ENCODE measurements around the gene OSBP2. TPM values are rescaled to one million over a fixed set of nuclear protein-coding genes. Genes with fewer than 3 reads are reported as not detected.

Gene OSBP2
- total and polyA plus RNA-seq, 10 donors: 0.38 to 41.4 (median 6.5) TPM

DNA sequence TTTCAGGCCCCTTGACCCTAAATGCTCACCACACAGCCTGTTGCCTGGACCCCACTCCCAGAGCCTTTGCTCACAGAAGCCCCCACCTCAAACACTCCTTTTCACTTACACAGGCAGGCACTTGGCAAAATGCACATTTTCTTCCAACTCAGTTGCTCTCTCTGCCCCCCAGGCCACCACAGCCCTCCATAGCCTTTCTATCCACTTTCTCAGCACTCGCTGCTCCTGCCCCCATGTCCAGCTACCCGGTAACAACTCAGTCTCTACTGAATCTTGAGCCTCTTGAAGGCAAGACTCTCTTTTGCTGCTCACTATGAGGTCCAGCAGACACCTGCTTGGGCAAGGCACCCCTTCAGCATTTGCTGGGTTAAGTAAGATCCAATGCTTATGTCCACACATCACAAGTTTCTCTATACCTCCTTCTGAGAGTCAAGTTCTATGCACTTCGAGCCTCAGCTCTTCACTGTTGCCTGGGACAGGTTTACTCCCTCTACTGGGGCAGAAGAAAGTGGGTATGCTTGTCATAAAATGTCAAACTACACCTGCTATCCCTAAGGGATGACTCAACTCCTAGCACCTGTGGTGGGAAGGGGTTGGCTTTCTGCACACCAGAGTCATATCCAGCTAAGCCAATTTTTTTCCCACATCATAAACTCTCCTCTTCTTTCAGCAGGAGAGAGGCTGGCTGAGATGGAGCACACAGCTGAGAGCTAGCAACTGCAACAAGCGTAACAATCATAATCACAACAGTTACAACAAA, 237.0 kb downstream of the OSBP2 start:
- Histone ChIP-seq H3K27me3 (replicated peaks in 1 of 7) (no peaks in the 10 kb centered on the region), H3K4me3 (no peak overlapping the region), H3K27ac (no peak overlapping the region), H3K4me1 (no peaks in the 10 kb centered on the region), H3K9me3 (no peaks in the 10 kb centered on the region), H3K36me3 (peaks cover 4 to 100% (median 95%) of the 10 kb centered on the region in 6 donors)
- TF ChIP-seq, protein P1, sequence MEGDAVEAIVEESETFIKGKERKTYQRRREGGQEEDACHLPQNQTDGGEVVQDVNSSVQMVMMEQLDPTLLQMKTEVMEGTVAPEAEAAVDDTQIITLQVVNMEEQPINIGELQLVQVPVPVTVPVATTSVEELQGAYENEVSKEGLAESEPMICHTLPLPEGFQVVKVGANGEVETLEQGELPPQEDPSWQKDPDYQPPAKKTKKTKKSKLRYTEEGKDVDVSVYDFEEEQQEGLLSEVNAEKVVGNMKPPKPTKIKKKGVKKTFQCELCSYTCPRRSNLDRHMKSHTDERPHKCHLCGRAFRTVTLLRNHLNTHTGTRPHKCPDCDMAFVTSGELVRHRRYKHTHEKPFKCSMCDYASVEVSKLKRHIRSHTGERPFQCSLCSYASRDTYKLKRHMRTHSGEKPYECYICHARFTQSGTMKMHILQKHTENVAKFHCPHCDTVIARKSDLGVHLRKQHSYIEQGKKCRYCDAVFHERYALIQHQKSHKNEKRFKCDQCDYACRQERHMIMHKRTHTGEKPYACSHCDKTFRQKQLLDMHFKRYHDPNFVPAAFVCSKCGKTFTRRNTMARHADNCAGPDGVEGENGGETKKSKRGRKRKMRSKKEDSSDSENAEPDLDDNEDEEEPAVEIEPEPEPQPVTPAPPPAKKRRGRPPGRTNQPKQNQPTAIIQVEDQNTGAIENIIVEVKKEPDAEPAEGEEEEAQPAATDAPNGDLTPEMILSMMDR (IDR thresholded peaks at IDR 0.05 in 8 of 11, conservative IDR thresholded peaks at IDR 0.05 in 3 of 11): no peak
- no peak for TF ChIP-seq POLR2AphosphoS5 (IDR thresholded peaks at IDR 0.05)
- no peak for TF ChIP-seq POLR2A (IDR thresholded peaks at IDR 0.05)
- intact Hi-C loops (cut with DNase I; ENCODE audit: low total_unique reads): no loop called here
- no peak for DNase-seq
- WGBS, 5 donors: 92 to 98% (median 95%) methylated on average over 4 of the region's 4 CpGs

- H3K27me3 ChIP-seq (replicated peaks in 1 of 7): no peaks in the 10 kb centered on the region
- no peak overlapping the region for H3K27ac ChIP-seq
- no peaks in the 10 kb centered on the region for H3K4me1 ChIP-seq
- peaks cover 10 to 100% (median 95%) of the 10 kb centered on the region in 6 donors for H3K36me3 ChIP-seq
- no peak for DNase-seq
- TF ChIP-seq POLR2AphosphoS5 (IDR thresholded peaks at IDR 0.05) (peak in 1 of 3 donors; percentile 12), POLR2A (IDR thresholded peaks at IDR 0.05) (no peak)
- H3K4me3 ChIP-seq: no peak overlapping the region
- H3K9me3 ChIP-seq: no peaks in the 10 kb centered on the region
- intact Hi-C loops (cut with DNase I; ENCODE audit: low total_unique reads): no loop called here
- 96 to 98% (median 96%) methylated on average over 16 of the region's 16 CpGs for WGBS, 5 donors
These were observed 238.0 kb downstream of the OSBP2 start for GRCh38 chr22:30932661-30933060.

DNA sequence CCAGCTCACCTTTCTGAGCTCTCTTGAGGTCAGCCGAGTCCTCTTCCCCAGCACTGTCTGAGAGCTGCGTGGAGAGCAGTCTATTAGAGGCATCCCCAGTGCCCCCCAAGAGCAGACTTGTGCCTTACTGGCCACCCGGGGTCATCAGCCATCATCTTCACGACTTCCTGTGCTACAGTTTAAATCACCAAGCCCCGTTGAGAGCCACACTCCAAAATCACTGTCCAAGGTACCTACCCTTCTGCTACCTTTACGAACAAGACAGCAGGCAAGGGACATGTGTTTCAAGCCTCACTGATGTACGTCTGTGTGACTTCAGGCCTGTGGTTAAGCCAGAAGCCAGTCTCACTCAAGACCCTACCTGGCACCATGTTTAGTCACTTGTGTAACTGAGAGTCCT, 238.8 kb downstream of the OSBP2 start:
- DNase-seq: no peak
- H3K9me3 ChIP-seq: no peaks in the 10 kb centered on the region
- H3K4me3 ChIP-seq: no peak overlapping the region
- no peaks in the 10 kb centered on the region for H3K4me1 ChIP-seq
- intact Hi-C loops (cut with DNase I; ENCODE audit: low total_unique reads): no loop called here
- 77 to 94% (median 90%) methylated on average over 5 to 7 of the region's 7 CpGs for WGBS, 5 donors
- TF ChIP-seq, protein P1 (IDR thresholded peaks at IDR 0.05 in 8 of 11, conservative IDR thresholded peaks at IDR 0.05 in 3 of 11): no peak
- TF ChIP-seq POLR2AphosphoS5 (IDR thresholded peaks at IDR 0.05) (no peak), POLR2A (IDR thresholded peaks at IDR 0.05) (no peak)
- no peaks in the 10 kb centered on the region for H3K27me3 ChIP-seq (replicated peaks in 1 of 7)
- no peak overlapping the region for H3K27ac ChIP-seq
- peaks cover 11 to 100% (median 95%) of the 10 kb centered on the region in 6 donors for H3K36me3 ChIP-seq

- intact Hi-C loops (cut with DNase I; ENCODE audit: low total_unique reads): no loop called here
- Histone ChIP-seq H3K27me3 (replicated peaks in 1 of 7) (no peaks in the 10 kb centered on the region), H3K36me3 (peaks cover 11 to 100% (median 94%) of the 10 kb centered on the region in 6 donors), H3K4me3 (no peak overlapping the region), H3K27ac (no peak overlapping the region), H3K9me3 (no peaks in the 10 kb centered on the region), H3K4me1 (no peaks in the 10 kb centered on the region)
- DNase-seq: no peak
- WGBS, 5 donors: 85 to 96% (median 92%) methylated on average over 8 of the region's 8 CpGs
- TF ChIP-seq, protein P1 (IDR thresholded peaks at IDR 0.05 in 8 of 11, conservative IDR thresholded peaks at IDR 0.05 in 3 of 11): no peak
- no peak for TF ChIP-seq POLR2AphosphoS5 (IDR thresholded peaks at IDR 0.05)
- TF ChIP-seq POLR2A (IDR thresholded peaks at IDR 0.05): no peak
These were observed 239.4 kb downstream of the OSBP2 start for GRCh38 chr22:30934053-30934452.
